HCT116 (cell line): ENCODE data around the gene PIP5KL1. TPM values are rescaled to one million over a fixed set of nuclear protein-coding genes. Genes with fewer than 3 reads are reported as not detected.

Experiments used
- ATAC-seq: fragments of 200-7000 bp; cut with Tn5 transposase; 2 replicates; pipeline ENCODE4 v1.9.1; 2020; ENCODE audit warnings: mild to moderate bottlenecking, moderate library complexity
- BruUV-seq: library from RNA; stranded (reverse); fragments of 400-500 nt; replicated peaks from 2 replicates; lab custom pipeline; 2021; lab: Mats Ljungman, UMichigan
- CTCF ChIA-PET: fragments of 300-600 bp; sonication (Branson Sonifier 250); formaldehyde crosslinking; loops from one replicate; lab custom pipeline; 2021; ENCODE audit warnings: antibody characterized with exemption; lab: Charles Lee
- POLR2A ChIA-PET: fragments of 300-600, 350-600 bp; sonication (Branson Sonifier 250); formaldehyde crosslinking; loops from one replicate; lab custom pipeline; 2021; ENCODE audit warnings: antibody characterized with exemption; lab: Charles Lee
- RAD21 ChIA-PET, 2 experiments: fragments of 300-600 bp; sonication (Branson Sonifier 250); formaldehyde crosslinking; loops; one replicate each; lab custom pipeline; 2023; ENCODE audit warnings: low total read pairs in 2 of 2; ENCODE audit not compliant: uncharacterized antibody in 2 of 2, unreplicated experiment in 2 of 2, low non-redundant PET in 1 of 2; lab: Charles Lee
- DNase-seq: peaks from one replicate; pipeline ENCODE4 v3.0.0-alpha.2; 2010; ENCODE audit warnings: low read depth, low spot score
- H2AFZ ChIP-seq: fragments of 200-600 bp; shearing (Covaris generic), sonication (generic); 2 replicates; pipeline ENCODE4 v1.6.1; 2017; ENCODE audit warnings: low read depth, mixed run types, mixed read lengths, antibody characterized with exemption, low read length; ENCODE audit not compliant: poor library complexity, severe bottlenecking
- H3K27ac ChIP-seq: 2 replicates; pipeline ENCODE4 v1.5.1; 2012; ENCODE audit warnings: low read depth, low read length
- H3K27me3 ChIP-seq: fragments of 200-600 bp; sonication (generic); 2 replicates; pipeline ENCODE4 v1.6.1; 2016; ENCODE audit warnings: mixed run types, low read length, mixed read lengths; ENCODE audit not compliant: insufficient read depth
- H3K36me3 ChIP-seq, 2 experiments: fragments of 200-500 bp in 1 of 2; fragments of 200-600 bp in 1 of 2; sonication (Bioruptor generic) in 1 of 2; sonication (generic) in 1 of 2; 2 replicates each; pipeline versions ENCODE4 v1.5.1 to v1.6.1; 2014 to 2016; ENCODE audit warnings: low read length in 2 of 2, inconsistent platforms in 1 of 2, mixed read lengths in 1 of 2, mixed run types in 1 of 2; ENCODE audit not compliant: insufficient read depth in 2 of 2, control insufficient read depth in 1 of 2
- H3K4me1 ChIP-seq, 2 experiments: fragments of 200-600 bp in 1 of 2; sonication (generic) in 1 of 2; 2 replicates each; pipeline versions ENCODE4 v1.5.1 to v1.6.1; 2012 to 2017; ENCODE audit warnings: low read length in 2 of 2, inconsistent platforms in 1 of 2, mild to moderate bottlenecking in 1 of 2, mixed read lengths in 1 of 2, mixed run types in 1 of 2, moderate library complexity in 1 of 2; ENCODE audit not compliant: insufficient read depth in 2 of 2, control insufficient read depth in 1 of 2
- H3K4me2 ChIP-seq: fragments of 200-600 bp; sonication (generic); 2 replicates; pipeline ENCODE4 v1.6.1; 2017; ENCODE audit warnings: mixed run types, low read length, mixed read lengths
- H3K4me3 ChIP-seq, 2 experiments: fragments of 200-600 bp in 1 of 2; sonication (generic) in 1 of 2; replicated peaks in 1 of 2; 2 replicates each; pipeline ENCODE4 v1.5.1; 2011 to 2016; ENCODE audit warnings: low read length in 2 of 2, control low read depth in 1 of 2, low read depth in 1 of 2, mild to moderate bottlenecking in 1 of 2, mixed read lengths in 1 of 2, mixed run types in 1 of 2
- H3K79me2 ChIP-seq: fragments of 200-600 bp; sonication (generic); 2 replicates; pipeline ENCODE4 v1.6.1; 2017; ENCODE audit warnings: mild to moderate bottlenecking, mixed run types, low read length, moderate library complexity, mixed read lengths; ENCODE audit not compliant: insufficient read depth
- H3K9ac ChIP-seq: fragments of 200-600 bp; sonication (generic); 2 replicates; pipeline ENCODE4 v1.6.1; 2016; ENCODE audit warnings: low read length, mixed read lengths
- H3K9me2 ChIP-seq: fragments of 200-600 bp; sonication (generic), shearing (Covaris generic); 2 replicates; pipeline ENCODE4 v1.6.1; 2017; ENCODE audit warnings: mixed run types, mild to moderate bottlenecking, moderate library complexity; ENCODE audit not compliant: insufficient read depth
- H3K9me3 ChIP-seq, 2 experiments: fragments of 200-500 bp in 1 of 2; fragments of 200-600 bp in 1 of 2; sonication (Bioruptor generic) in 1 of 2; sonication (generic) in 1 of 2; 2 replicates each; pipeline ENCODE4 v1.6.1; 2014 to 2017; ENCODE audit warnings: low read length in 2 of 2, mixed read lengths in 2 of 2, inconsistent platforms in 1 of 2, low read depth in 1 of 2, mild to moderate bottlenecking in 1 of 2, mixed run types in 1 of 2, moderate library complexity in 1 of 2; ENCODE audit not compliant: control insufficient read depth in 1 of 2, insufficient read depth in 1 of 2
- H4K20me1 ChIP-seq: fragments of 200-600 bp; sonication (generic), shearing (Covaris generic); 2 replicates; pipeline ENCODE4 v1.6.1; 2017; ENCODE audit warnings: mixed run types, mild to moderate bottlenecking, moderate library complexity; ENCODE audit not compliant: insufficient read depth
- ELF1 ChIP-seq: IDR thresholded peaks from 2 replicates; pipeline ENCODE4 v1.6.1; 2012; ENCODE audit warnings: low read depth, borderline replicate concordance
- EZH2 ChIP-seq: fragments of 200-600 bp; sonication (generic); IDR thresholded peaks from 2 replicates; pipeline ENCODE4 v1.6.1; 2017; ENCODE audit warnings: antibody characterized with exemption, mixed run types
- EZH2phosphoT487 ChIP-seq: fragments of 200-600 bp; IDR thresholded peaks from 2 replicates; pipeline ENCODE4 v1.6.1; 2018; ENCODE audit warnings: antibody characterized with exemption, borderline replicate concordance
- JUND ChIP-seq: IDR thresholded peaks from 2 replicates; pipeline ENCODE4 v1.6.1; 2012
- TCF7L2 ChIP-seq: IDR thresholded peaks from 2 replicates; pipeline ENCODE4 v1.7.0; 2011; ENCODE audit warnings: borderline replicate concordance, inconsistent platforms; ENCODE audit not compliant: insufficient read depth, insufficient read length; ENCODE audit errors: extremely low read depth
- ZFX ChIP-seq: fragments of 450-650 bp; IDR thresholded peaks from 2 replicates; pipeline ENCODE4 v1.6.1; 2017
- intact Hi-C: fragments of 100-400 bp; cut with micrococcal nuclease; formaldehyde crosslinking; loops from 2 replicates; pipeline ENCODE4 v1.10.0; 2022
- total RNA-seq: library from RNA; stranded (reverse); gene quantifications from one replicate; pipeline ENCODE4 v1.2.1, GENCODE V29; 2021; ENCODE audit not compliant: unreplicated experiment
- TF ChIP-seq, protein P1 (sequence below), 3 experiments: fragments of 200-600 bp in 1 of 3; sonication (generic) in 1 of 3; IDR thresholded peaks in 2 of 3; conservative IDR thresholded peaks in 1 of 3; 2 replicates each; pipeline ENCODE4 v1.5.1; 2012 to 2017; ENCODE audit warnings: low read depth in 2 of 3, low read length in 2 of 3, antibody characterized with exemption in 1 of 3, borderline replicate concordance in 1 of 3, control low read depth in 1 of 3, mild to moderate bottlenecking in 1 of 3, mixed read lengths in 1 of 3, mixed run types in 1 of 3, moderate library complexity in 1 of 3; ENCODE audit not compliant: insufficient read depth in 1 of 3
- TF ChIP-seq, protein P2 (sequence below): IDR thresholded peaks from 2 replicates; pipeline ENCODE4 v1.6.1; 2012; ENCODE audit warnings: low read depth

PIP5KL1 gene
- total RNA-seq, 1 experiment from 2014 or later: 37.6 TPM

DNA sequence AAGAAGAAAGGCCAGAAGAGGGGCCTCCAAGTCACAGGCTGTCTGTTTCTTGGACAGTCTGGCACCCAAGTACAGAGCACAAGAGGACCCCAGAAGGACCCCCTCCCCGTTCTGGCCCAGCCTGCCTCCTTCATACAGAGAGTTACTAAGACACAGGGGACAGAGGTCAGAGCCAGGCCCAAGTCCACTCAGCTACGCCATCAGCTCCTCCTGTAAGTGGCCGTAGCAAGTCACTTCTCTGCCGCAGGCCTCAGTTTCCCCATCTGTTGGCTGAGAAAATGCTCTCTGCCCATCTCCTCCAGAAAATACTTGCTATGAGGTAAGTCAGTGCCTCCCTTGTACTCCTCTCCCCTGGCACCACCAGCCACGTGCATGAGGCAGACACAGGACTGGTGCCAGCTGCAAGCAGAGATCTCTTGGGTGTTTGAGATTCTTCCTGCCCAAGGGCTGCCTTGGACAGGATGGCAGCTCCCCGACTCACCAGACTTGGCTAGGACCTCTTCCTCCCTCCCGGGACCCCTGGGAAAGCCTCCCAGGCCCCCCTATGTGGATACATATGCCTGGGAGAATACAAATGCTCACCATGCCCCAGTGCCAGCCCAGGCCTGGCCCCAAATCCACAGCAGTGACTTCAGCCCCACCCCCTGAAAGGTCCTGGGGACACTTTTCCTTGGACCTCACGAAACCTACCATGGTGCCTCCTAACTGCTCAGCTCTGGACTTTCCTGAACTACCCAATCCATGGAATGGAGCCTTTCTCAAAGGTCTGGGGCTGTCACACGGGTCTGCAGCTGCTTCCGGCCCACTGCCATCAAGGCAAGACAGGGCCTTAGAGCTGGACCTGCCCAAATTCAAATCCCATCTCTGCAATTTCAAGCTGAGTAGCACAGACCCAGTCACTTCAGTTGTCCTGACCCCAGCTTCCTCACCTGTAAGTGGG, 45.1 kb upstream of the PIP5KL1 start:
- Histone ChIP-seq H3K4me3 (no peak overlapping the region), H3K9ac (no peak overlapping the region), H3K36me3 (no peaks in the 10 kb centered on the region), H3K4me1 (peaks cover 42 to 56% of the 10 kb centered on the region in 2 experiments), H4K20me1 (no peaks in the 10 kb centered on the region), H3K27me3 (no peaks in the 10 kb centered on the region), H3K27ac (no peak overlapping the region; the same call in 1 of the 2 replicates), H2AFZ (no peak overlapping the region), H3K4me2 (no peak overlapping the region), H3K9me2 (no peaks in the 10 kb centered on the region), H3K79me2 (peaks cover 96% of the 10 kb centered on the region), H3K9me3 (no peaks in the 10 kb centered on the region)
- ChIA-PET CTCF (no interaction called here), POLR2A (no interaction called here), RAD21 (no interaction called here)
- DNase-seq (no peak), ATAC-seq (no peak)
- intact Hi-C loops: no loop called here
- no TSS peak for BruUV-seq
- TF ChIP-seq ZFX (no peak), JUND (no peak), ELF1 (no peak), EZH2phosphoT487 (no peak), TCF7L2 (no peak), EZH2 (no peak)
- TF ChIP-seq, protein P1, sequence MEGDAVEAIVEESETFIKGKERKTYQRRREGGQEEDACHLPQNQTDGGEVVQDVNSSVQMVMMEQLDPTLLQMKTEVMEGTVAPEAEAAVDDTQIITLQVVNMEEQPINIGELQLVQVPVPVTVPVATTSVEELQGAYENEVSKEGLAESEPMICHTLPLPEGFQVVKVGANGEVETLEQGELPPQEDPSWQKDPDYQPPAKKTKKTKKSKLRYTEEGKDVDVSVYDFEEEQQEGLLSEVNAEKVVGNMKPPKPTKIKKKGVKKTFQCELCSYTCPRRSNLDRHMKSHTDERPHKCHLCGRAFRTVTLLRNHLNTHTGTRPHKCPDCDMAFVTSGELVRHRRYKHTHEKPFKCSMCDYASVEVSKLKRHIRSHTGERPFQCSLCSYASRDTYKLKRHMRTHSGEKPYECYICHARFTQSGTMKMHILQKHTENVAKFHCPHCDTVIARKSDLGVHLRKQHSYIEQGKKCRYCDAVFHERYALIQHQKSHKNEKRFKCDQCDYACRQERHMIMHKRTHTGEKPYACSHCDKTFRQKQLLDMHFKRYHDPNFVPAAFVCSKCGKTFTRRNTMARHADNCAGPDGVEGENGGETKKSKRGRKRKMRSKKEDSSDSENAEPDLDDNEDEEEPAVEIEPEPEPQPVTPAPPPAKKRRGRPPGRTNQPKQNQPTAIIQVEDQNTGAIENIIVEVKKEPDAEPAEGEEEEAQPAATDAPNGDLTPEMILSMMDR (IDR thresholded peaks at IDR 0.05 in 2 of 3, conservative IDR thresholded peaks at IDR 0.05 in 1 of 3; ENCODE audit: borderline replicate concordance in 1 of 3, insufficient read depth in 1 of 3, low read depth in 2 of 3, low read length in 2 of 3): no peak
- TF ChIP-seq, protein P2, sequence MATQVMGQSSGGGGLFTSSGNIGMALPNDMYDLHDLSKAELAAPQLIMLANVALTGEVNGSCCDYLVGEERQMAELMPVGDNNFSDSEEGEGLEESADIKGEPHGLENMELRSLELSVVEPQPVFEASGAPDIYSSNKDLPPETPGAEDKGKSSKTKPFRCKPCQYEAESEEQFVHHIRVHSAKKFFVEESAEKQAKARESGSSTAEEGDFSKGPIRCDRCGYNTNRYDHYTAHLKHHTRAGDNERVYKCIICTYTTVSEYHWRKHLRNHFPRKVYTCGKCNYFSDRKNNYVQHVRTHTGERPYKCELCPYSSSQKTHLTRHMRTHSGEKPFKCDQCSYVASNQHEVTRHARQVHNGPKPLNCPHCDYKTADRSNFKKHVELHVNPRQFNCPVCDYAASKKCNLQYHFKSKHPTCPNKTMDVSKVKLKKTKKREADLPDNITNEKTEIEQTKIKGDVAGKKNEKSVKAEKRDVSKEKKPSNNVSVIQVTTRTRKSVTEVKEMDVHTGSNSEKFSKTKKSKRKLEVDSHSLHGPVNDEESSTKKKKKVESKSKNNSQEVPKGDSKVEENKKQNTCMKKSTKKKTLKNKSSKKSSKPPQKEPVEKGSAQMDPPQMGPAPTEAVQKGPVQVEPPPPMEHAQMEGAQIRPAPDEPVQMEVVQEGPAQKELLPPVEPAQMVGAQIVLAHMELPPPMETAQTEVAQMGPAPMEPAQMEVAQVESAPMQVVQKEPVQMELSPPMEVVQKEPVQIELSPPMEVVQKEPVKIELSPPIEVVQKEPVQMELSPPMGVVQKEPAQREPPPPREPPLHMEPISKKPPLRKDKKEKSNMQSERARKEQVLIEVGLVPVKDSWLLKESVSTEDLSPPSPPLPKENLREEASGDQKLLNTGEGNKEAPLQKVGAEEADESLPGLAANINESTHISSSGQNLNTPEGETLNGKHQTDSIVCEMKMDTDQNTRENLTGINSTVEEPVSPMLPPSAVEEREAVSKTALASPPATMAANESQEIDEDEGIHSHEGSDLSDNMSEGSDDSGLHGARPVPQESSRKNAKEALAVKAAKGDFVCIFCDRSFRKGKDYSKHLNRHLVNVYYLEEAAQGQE: no peak
